Liver (tissue), 9 donors: ENCODE data around the gene SERPINA5. TPM values are rescaled to one million over a fixed set of nuclear protein-coding genes. Genes with fewer than 3 reads are reported as not detected.

ENCODE experiments used
- DNase-seq: peaks from one replicate; pipeline ENCODE4 v3.0.0-alpha.2; 2017; ENCODE audit warnings: low spot score
- H3K27ac ChIP-seq, 2 donors: one replicate each; pipeline ENCODE4 v1.7.0; 2013; ENCODE audit warnings: inconsistent platforms in 2 of 2, low read length in 2 of 2, control low read depth in 1 of 2, low read depth in 1 of 2, mild to moderate bottlenecking in 1 of 2
- H3K27me3 ChIP-seq, 4 donors: one replicate each; pipeline versions ENCODE4 v1.6.1 to v1.7.0; 2013; ENCODE audit warnings: low read length in 3 of 4, inconsistent platforms in 1 of 4, mild to moderate bottlenecking in 1 of 4, moderate library complexity in 1 of 4; ENCODE audit not compliant: control insufficient read depth in 4 of 4, insufficient read depth in 4 of 4
- H3K36me3 ChIP-seq, 4 donors: one replicate each; pipeline versions ENCODE4 v1.6.1 to v1.7.0; 2013; ENCODE audit warnings: low read length in 3 of 4, mild to moderate bottlenecking in 3 of 4, low read depth in 1 of 4, moderate library complexity in 1 of 4; ENCODE audit not compliant: control insufficient read depth in 4 of 4, insufficient read depth in 3 of 4
- H3K4me1 ChIP-seq, 4 donors: one replicate each; pipeline versions ENCODE4 v1.6.1 to v1.7.0; 2013; ENCODE audit warnings: low read length in 3 of 4, mild to moderate bottlenecking in 3 of 4, moderate library complexity in 1 of 4; ENCODE audit not compliant: control insufficient read depth in 4 of 4, insufficient read depth in 4 of 4
- H3K4me3 ChIP-seq, 3 donors: one replicate each; pipeline versions ENCODE4 v1.6.1 to v1.7.0; 2013; ENCODE audit warnings: low read length in 3 of 3, control low read depth in 1 of 3, low read depth in 1 of 3, mild to moderate bottlenecking in 1 of 3
- H3K9ac ChIP-seq, 2 donors: one replicate each; pipeline ENCODE4 v1.7.0; 2013; ENCODE audit warnings: low read length in 2 of 2, mild to moderate bottlenecking in 2 of 2, moderate library complexity in 2 of 2, control low read depth in 1 of 2, low read depth in 1 of 2
- H3K9me3 ChIP-seq, 4 donors: one replicate each; pipeline versions ENCODE4 v1.6.1 to v1.7.0; 2013; ENCODE audit warnings: low read length in 3 of 4; ENCODE audit not compliant: control insufficient read depth in 4 of 4
- EGR1 ChIP-seq, 2 donors: IDR thresholded peaks; 2 replicates each; pipeline ENCODE4 v1.6.1; 2016 to 2018; ENCODE audit warnings: antibody characterized with exemption in 2 of 2, low read depth in 2 of 2
- FOXA1 ChIP-seq: IDR thresholded peaks from 2 replicates; pipeline ENCODE4 v1.6.1; 2016; ENCODE audit warnings: antibody characterized with exemption
- GABPA ChIP-seq, 2 donors: IDR thresholded peaks in 1 of 2; conservative IDR thresholded peaks in 1 of 2; 2 replicates each; pipeline ENCODE4 v1.6.1; 2016; ENCODE audit warnings: antibody characterized with exemption in 2 of 2, mild to moderate bottlenecking in 1 of 2, moderate library complexity in 1 of 2
- HNF4A ChIP-seq, 2 donors: conservative IDR thresholded peaks; 2 replicates each; pipeline ENCODE4 v1.6.1; 2016; ENCODE audit warnings: antibody characterized with exemption in 2 of 2, mild to moderate bottlenecking in 2 of 2
- HNF4G ChIP-seq: IDR thresholded peaks from 2 replicates; pipeline ENCODE4 v1.6.1; 2016; ENCODE audit warnings: antibody characterized with exemption
- JUND ChIP-seq, 2 donors: IDR thresholded peaks; 2 replicates each; pipeline ENCODE4 v1.6.1; 2016; ENCODE audit warnings: antibody characterized with exemption in 2 of 2
- NR2F2 ChIP-seq: IDR thresholded peaks from 2 replicates; pipeline ENCODE4 v1.6.1; 2016; ENCODE audit warnings: antibody characterized with exemption
- RAD21 ChIP-seq, 2 donors: IDR thresholded peaks; 2 replicates each; pipeline ENCODE4 v1.6.1; 2016; ENCODE audit warnings: antibody characterized with exemption in 2 of 2, mild to moderate bottlenecking in 2 of 2
- SP1 ChIP-seq: IDR thresholded peaks from 2 replicates; pipeline ENCODE4 v1.6.1; 2018; ENCODE audit warnings: antibody characterized with exemption, mild to moderate bottlenecking
- TAF1 ChIP-seq: conservative IDR thresholded peaks from 2 replicates; pipeline ENCODE4 v1.6.1; 2016; ENCODE audit warnings: antibody characterized with exemption, mild to moderate bottlenecking
- YY1 ChIP-seq: IDR thresholded peaks from 2 replicates; pipeline ENCODE4 v1.6.1; 2016; ENCODE audit warnings: antibody characterized with exemption, mild to moderate bottlenecking
- WGBS: extraction: QIAGEN DNeasy Blood & Tissue Kit; methylation state at CpG from one replicate; pipeline ENCODE4 v1.1.7; 2013; 5-methylcytosine and 5-hydroxymethylcytosine counted together
- polyA plus RNA-seq, 2 donors: library from polyadenylated mRNA; stranded (reverse) in 1 of 2; unstranded in 1 of 2; fragments of 200-250 nt in 1 of 2; fragments of >200 nt in 1 of 2; fragmentation: Nextera tagmentation in 1 of 2; extraction: Ambion mirVana in 1 of 2; gene quantifications; one replicate each; pipeline versions ENCODE4 v1.2.1 to v1.2.3, GENCODE V29; 2013 to 2015
- total RNA-seq, 2 donors: library from RNA; depleted of rRNA; stranded (reverse); fragments of >200 nt; gene quantifications; one replicate each; pipeline ENCODE4 v1.2.3, GENCODE V29; 2014
- TF ChIP-seq, protein P1 (sequence below): fragments of 150-350 bp; IDR thresholded peaks from 2 replicates; pipeline ENCODE4 v1.5.1; 2017; ENCODE audit warnings: improper control_type of control experiment, low read depth, low read length; ENCODE audit not compliant: missing input control
- TF ChIP-seq, protein P2 (sequence below): IDR thresholded peaks from 2 replicates; pipeline ENCODE4 v1.6.1; 2016; ENCODE audit warnings: antibody characterized with exemption, mild to moderate bottlenecking
- TF ChIP-seq, protein P3 (sequence below): IDR thresholded peaks from 2 replicates; pipeline ENCODE4 v1.6.1; 2016; ENCODE audit warnings: antibody characterized with exemption
- TF ChIP-seq, protein P4 (sequence below): IDR thresholded peaks from 2 replicates; pipeline ENCODE4 v1.6.1; 2016; ENCODE audit warnings: antibody characterized with exemption
- donor health status: healthy.
- donor health status: healthy.
- donor health status: healthy.
- donor health status: healthy.
- donor health status: healthy.

SERPINA5 gene
- total and polyA plus RNA-seq, 4 donors = 37.0 to 250 (median 84.0) TPM

DNA sequence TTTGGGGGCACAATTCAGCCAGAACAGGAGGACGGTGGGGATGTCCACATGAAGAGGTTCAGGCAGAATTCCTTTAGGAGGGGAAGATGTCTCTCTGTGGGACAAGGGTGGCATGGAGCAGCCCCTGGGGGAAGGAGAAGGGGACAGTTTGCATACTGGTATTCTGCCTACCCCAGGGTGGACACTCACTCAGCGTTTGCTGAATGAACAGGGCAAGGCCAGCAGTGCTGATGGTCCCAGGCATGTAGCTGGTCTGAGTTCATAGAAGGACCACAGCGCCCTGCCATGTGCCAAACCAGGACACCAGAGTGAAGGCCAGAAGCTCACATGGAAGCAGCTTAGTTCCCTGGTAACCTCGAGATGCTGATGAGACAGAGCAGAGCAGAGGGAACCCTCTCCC lies 5.4 kb downstream of the SERPINA5 start:
- no peak for DNase-seq
- Histone ChIP-seq H3K4me3 (no peak overlapping the region), H3K27ac (no peak overlapping the region), H3K9me3 (no peaks in the 10 kb centered on the region), H3K36me3 (peaks cover 4 to 26% (median 15%) of the 10 kb centered on the region in 4 donors), H3K9ac (no peak overlapping the region), H3K27me3 (no peaks in the 10 kb centered on the region), H3K4me1 (peaks cover 13 to 79% (median 62%) of the 10 kb centered on the region in 4 donors)
- TF ChIP-seq NR2F2 (no peak), FOXA1 (no peak), GABPA (IDR thresholded peaks at IDR 0.05 in 1 of 2, conservative IDR thresholded peaks at IDR 0.05 in 1 of 2) (no peak)
- WGBS = 84% methylated on average over 4 of the region's 4 CpGs

DNA sequence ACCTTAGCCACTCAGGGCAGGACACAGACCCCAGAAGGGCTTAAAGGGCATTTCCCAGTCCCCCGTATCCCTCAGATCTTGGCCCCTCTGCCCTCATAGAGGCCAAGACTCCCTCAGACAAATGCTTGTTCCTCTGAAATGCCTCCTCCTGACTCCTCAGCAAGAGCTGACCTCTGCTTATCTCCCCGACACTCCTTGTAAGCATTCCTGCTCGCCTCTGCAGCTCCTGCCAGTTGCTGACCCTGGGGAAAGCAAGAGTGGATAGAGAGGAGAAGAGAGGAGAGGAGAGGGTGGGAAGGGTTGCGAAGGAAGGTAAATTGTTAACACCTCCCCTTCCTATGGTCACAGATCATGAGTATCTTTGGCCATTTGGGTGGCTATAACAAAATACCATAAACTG lies 7.1 kb downstream of the SERPINA5 start:
- Histone ChIP-seq H3K4me3 (no peak overlapping the region), H3K36me3 (peaks cover 6 to 35% (median 23%) of the 10 kb centered on the region in 4 donors), H3K4me1 (peaks cover 11 to 81% (median 62%) of the 10 kb centered on the region in 4 donors), H3K27ac (no peak overlapping the region), H3K27me3 (no peaks in the 10 kb centered on the region), H3K9ac (no peak overlapping the region), H3K9me3 (no peaks in the 10 kb centered on the region)
- no peak for TF ChIP-seq NR2F2
- TF ChIP-seq HNF4A (conservative IDR thresholded peaks at IDR 0.05) = no peak
- no peak for TF ChIP-seq GABPA (IDR thresholded peaks at IDR 0.05 in 1 of 2, conservative IDR thresholded peaks at IDR 0.05 in 1 of 2)
- TF ChIP-seq TAF1 = no peak
- no peak for TF ChIP-seq SP1
- TF ChIP-seq FOXA1 = no peak
- TF ChIP-seq, protein P1, sequence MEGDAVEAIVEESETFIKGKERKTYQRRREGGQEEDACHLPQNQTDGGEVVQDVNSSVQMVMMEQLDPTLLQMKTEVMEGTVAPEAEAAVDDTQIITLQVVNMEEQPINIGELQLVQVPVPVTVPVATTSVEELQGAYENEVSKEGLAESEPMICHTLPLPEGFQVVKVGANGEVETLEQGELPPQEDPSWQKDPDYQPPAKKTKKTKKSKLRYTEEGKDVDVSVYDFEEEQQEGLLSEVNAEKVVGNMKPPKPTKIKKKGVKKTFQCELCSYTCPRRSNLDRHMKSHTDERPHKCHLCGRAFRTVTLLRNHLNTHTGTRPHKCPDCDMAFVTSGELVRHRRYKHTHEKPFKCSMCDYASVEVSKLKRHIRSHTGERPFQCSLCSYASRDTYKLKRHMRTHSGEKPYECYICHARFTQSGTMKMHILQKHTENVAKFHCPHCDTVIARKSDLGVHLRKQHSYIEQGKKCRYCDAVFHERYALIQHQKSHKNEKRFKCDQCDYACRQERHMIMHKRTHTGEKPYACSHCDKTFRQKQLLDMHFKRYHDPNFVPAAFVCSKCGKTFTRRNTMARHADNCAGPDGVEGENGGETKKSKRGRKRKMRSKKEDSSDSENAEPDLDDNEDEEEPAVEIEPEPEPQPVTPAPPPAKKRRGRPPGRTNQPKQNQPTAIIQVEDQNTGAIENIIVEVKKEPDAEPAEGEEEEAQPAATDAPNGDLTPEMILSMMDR = no peak
- no peak for TF ChIP-seq YY1
- TF ChIP-seq, protein P2, sequence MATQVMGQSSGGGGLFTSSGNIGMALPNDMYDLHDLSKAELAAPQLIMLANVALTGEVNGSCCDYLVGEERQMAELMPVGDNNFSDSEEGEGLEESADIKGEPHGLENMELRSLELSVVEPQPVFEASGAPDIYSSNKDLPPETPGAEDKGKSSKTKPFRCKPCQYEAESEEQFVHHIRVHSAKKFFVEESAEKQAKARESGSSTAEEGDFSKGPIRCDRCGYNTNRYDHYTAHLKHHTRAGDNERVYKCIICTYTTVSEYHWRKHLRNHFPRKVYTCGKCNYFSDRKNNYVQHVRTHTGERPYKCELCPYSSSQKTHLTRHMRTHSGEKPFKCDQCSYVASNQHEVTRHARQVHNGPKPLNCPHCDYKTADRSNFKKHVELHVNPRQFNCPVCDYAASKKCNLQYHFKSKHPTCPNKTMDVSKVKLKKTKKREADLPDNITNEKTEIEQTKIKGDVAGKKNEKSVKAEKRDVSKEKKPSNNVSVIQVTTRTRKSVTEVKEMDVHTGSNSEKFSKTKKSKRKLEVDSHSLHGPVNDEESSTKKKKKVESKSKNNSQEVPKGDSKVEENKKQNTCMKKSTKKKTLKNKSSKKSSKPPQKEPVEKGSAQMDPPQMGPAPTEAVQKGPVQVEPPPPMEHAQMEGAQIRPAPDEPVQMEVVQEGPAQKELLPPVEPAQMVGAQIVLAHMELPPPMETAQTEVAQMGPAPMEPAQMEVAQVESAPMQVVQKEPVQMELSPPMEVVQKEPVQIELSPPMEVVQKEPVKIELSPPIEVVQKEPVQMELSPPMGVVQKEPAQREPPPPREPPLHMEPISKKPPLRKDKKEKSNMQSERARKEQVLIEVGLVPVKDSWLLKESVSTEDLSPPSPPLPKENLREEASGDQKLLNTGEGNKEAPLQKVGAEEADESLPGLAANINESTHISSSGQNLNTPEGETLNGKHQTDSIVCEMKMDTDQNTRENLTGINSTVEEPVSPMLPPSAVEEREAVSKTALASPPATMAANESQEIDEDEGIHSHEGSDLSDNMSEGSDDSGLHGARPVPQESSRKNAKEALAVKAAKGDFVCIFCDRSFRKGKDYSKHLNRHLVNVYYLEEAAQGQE = no peak
- no peak for TF ChIP-seq JUND (IDR thresholded peaks at IDR 0.05)
- TF ChIP-seq HNF4G = no peak
- TF ChIP-seq RAD21 (IDR thresholded peaks at IDR 0.05) = no peak
- TF ChIP-seq, protein P3, sequence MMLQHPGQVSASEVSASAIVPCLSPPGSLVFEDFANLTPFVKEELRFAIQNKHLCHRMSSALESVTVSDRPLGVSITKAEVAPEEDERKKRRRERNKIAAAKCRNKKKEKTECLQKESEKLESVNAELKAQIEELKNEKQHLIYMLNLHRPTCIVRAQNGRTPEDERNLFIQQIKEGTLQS = no peak
- no peak for TF ChIP-seq EGR1 (IDR thresholded peaks at IDR 0.05; ENCODE audit: low read depth in 2 of 2)
- TF ChIP-seq, protein P4, sequence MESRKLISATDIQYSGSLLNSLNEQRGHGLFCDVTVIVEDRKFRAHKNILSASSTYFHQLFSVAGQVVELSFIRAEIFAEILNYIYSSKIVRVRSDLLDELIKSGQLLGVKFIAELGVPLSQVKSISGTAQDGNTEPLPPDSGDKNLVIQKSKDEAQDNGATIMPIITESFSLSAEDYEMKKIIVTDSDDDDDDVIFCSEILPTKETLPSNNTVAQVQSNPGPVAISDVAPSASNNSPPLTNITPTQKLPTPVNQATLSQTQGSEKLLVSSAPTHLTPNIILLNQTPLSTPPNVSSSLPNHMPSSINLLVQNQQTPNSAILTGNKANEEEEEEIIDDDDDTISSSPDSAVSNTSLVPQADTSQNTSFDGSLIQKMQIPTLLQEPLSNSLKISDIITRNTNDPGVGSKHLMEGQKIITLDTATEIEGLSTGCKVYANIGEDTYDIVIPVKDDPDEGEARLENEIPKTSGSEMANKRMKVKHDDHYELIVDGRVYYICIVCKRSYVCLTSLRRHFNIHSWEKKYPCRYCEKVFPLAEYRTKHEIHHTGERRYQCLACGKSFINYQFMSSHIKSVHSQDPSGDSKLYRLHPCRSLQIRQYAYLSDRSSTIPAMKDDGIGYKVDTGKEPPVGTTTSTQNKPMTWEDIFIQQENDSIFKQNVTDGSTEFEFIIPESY = no peak
- WGBS = 86% methylated on average over 4 of the region's 4 CpGs
- DNase-seq = no peak
